Trophoblast cell (in vitro differentiated cells and primary cell): ENCODE results near the gene RASA4.
"Not testable (repeated sequence)": the region's sequence is repeated elsewhere in the genome, so short reads cannot be mapped to it uniquely, and the experiment has no call there.

Source experiments
- DNase-seq, 2 donors: peaks; one replicate each; pipeline ENCODE4 v3.0.0-alpha.2; 2016
- H2AFZ ChIP-seq: 2 replicates; pipeline ENCODE4 v1.6.1; 2013; ENCODE audit warnings: low read length, moderate library complexity, mild to moderate bottlenecking; ENCODE audit not compliant: insufficient read depth, poor library complexity
- H2AK5ac ChIP-seq: 2 replicates; pipeline ENCODE4 v1.6.1; 2013; ENCODE audit warnings: mild to moderate bottlenecking, low read length
- H2BK120ac ChIP-seq: 2 replicates; pipeline ENCODE4 v1.6.1; 2013; ENCODE audit warnings: low read length, mild to moderate bottlenecking, moderate library complexity; ENCODE audit not compliant: insufficient read depth, poor library complexity
- H2BK12ac ChIP-seq: 2 replicates; pipeline ENCODE4 v1.6.1; 2013; ENCODE audit warnings: mild to moderate bottlenecking, low read length, moderate library complexity
- H2BK5ac ChIP-seq: 2 replicates; pipeline ENCODE4 v1.6.1; 2013; ENCODE audit warnings: low read length, low read depth, moderate library complexity, mild to moderate bottlenecking; ENCODE audit not compliant: poor library complexity
- H3K14ac ChIP-seq: 2 replicates; pipeline ENCODE4 v1.6.1; 2013; ENCODE audit warnings: mild to moderate bottlenecking, low read length
- H3K18ac ChIP-seq: 2 replicates; pipeline ENCODE4 v1.6.1; 2013; ENCODE audit warnings: mild to moderate bottlenecking, low read length
- H3K23ac ChIP-seq: 2 replicates; pipeline ENCODE4 v1.6.1; 2013; ENCODE audit warnings: low read length
- H3K27ac ChIP-seq: 2 replicates; pipeline ENCODE4 v1.5.1; 2013; ENCODE audit warnings: low read depth, mild to moderate bottlenecking, inconsistent platforms, low read length, moderate library complexity
- H3K27me3 ChIP-seq: 2 replicates; pipeline ENCODE4 v1.6.1; 2013; ENCODE audit warnings: inconsistent platforms, mild to moderate bottlenecking, low read length, moderate library complexity; ENCODE audit not compliant: insufficient read depth
- H3K36me3 ChIP-seq, 2 experiments: 1 replicate in 1 of 2; 2 replicates in 1 of 2; pipeline ENCODE4 v1.6.1; 2013; ENCODE audit warnings: low read length in 2 of 2, mild to moderate bottlenecking in 2 of 2, moderate library complexity in 1 of 2; ENCODE audit not compliant: insufficient read depth in 2 of 2, control insufficient read depth in 1 of 2
- H3K4ac ChIP-seq: 2 replicates; pipeline ENCODE4 v1.6.1; 2013; ENCODE audit warnings: low read depth, mild to moderate bottlenecking, low read length, moderate library complexity
- H3K4me1 ChIP-seq, 2 experiments: 1 replicate in 1 of 2; 2 replicates in 1 of 2; pipeline ENCODE4 v1.6.1; 2013; ENCODE audit warnings: low read length in 2 of 2, mild to moderate bottlenecking in 2 of 2, moderate library complexity in 1 of 2; ENCODE audit not compliant: insufficient read depth in 2 of 2, control insufficient read depth in 1 of 2
- H3K4me2 ChIP-seq: 2 replicates; pipeline ENCODE4 v1.6.1; 2013; ENCODE audit warnings: inconsistent platforms, mild to moderate bottlenecking, low read length, moderate library complexity
- H3K4me3 ChIP-seq: 2 replicates; pipeline ENCODE4 v1.5.1; 2013; ENCODE audit warnings: mild to moderate bottlenecking, low read depth, low read length, inconsistent platforms
- H3K79me1 ChIP-seq: one replicate; pipeline ENCODE4 v1.6.1; 2013; ENCODE audit warnings: low read length
- H3K79me2 ChIP-seq: 2 replicates; pipeline ENCODE4 v1.6.1; 2013; ENCODE audit warnings: low read length, mild to moderate bottlenecking; ENCODE audit not compliant: control insufficient read depth, insufficient read depth, poor library complexity
- H3K9ac ChIP-seq: 2 replicates; pipeline ENCODE4 v1.6.1; 2013; ENCODE audit warnings: mild to moderate bottlenecking, low read length
- H3K9me3 ChIP-seq: 2 replicates; pipeline ENCODE4 v1.6.1; 2013; ENCODE audit warnings: low read depth, mild to moderate bottlenecking, control low read depth, inconsistent platforms, low read length; ENCODE audit not compliant: insufficient read depth
- H4K12ac ChIP-seq: 2 replicates; pipeline ENCODE4 v1.6.1; 2013; ENCODE audit warnings: low read depth, mild to moderate bottlenecking, low read length, moderate library complexity
- H4K8ac ChIP-seq: 2 replicates; pipeline ENCODE4 v1.6.1; 2013; ENCODE audit warnings: low read depth, mild to moderate bottlenecking, low read length, moderate library complexity
- H4K91ac ChIP-seq: one replicate; pipeline ENCODE4 v1.6.1; 2013; ENCODE audit warnings: low read depth, mild to moderate bottlenecking, low read length, moderate library complexity
- WGBS: extraction: QIAGEN DNeasy Blood & Tissue Kit; methylation state at CpG from one replicate; pipeline ENCODE4 v1.1.7; 2013; ENCODE audit warnings: missing lambda C conversion rate; ENCODE audit not compliant: insufficient read length, insufficient coverage; ENCODE audit errors: extremely low coverage; 5-methylcytosine and 5-hydroxymethylcytosine counted together

The RASA4 gene

GRCh38 chr7:102568620-102569019 is 47.9 kb downstream of the RASA4 start:
- not testable (repeated sequence) for H3K36me3 ChIP-seq, H2AK5ac ChIP-seq, H3K23ac ChIP-seq, H3K4me1 ChIP-seq, H3K4me3 ChIP-seq, H4K8ac ChIP-seq, H2BK12ac ChIP-seq, H4K91ac ChIP-seq, H3K27ac ChIP-seq, H3K79me2 ChIP-seq, H3K79me1 ChIP-seq, H2AFZ ChIP-seq, H3K9me3 ChIP-seq, H3K4ac ChIP-seq, H3K27me3 ChIP-seq, H3K9ac ChIP-seq, H4K12ac ChIP-seq, H3K18ac ChIP-seq, H3K4me2 ChIP-seq, H2BK120ac ChIP-seq, H3K14ac ChIP-seq, H2BK5ac ChIP-seq
- peak in 1 of 2 donors; percentile 0 for DNase-seq
- no CpG with 5 or more reads among the region's 11 CpGs for WGBS

- no CpG with 5 or more reads among the region's 6 CpGs for WGBS
- not testable (repeated sequence) for H3K27me3 ChIP-seq, H3K36me3 ChIP-seq, H4K12ac ChIP-seq, H2BK5ac ChIP-seq, H3K27ac ChIP-seq, H3K4me3 ChIP-seq, H2AFZ ChIP-seq, H2BK12ac ChIP-seq, H3K18ac ChIP-seq, H3K23ac ChIP-seq, H3K4ac ChIP-seq, H3K79me2 ChIP-seq, H3K14ac ChIP-seq, H3K79me1 ChIP-seq, H2BK120ac ChIP-seq, H3K4me2 ChIP-seq, H4K91ac ChIP-seq, H3K9ac ChIP-seq, DNase-seq, H4K8ac ChIP-seq, H3K4me1 ChIP-seq, H2AK5ac ChIP-seq, H3K9me3 ChIP-seq
Observed at GRCh38 chr7:102550808-102551422, 65.6 kb downstream of the RASA4 start, which contains the start of gene SPDYE2. Gene SPDYE2, plus strand, starts transcription at chr7:102551226. Its CDS starts 2,030 bp downstream, at chr7:102553256.

- H2BK12ac ChIP-seq, H4K8ac ChIP-seq, DNase-seq, H3K27me3 ChIP-seq, H3K4me2 ChIP-seq, H2BK5ac ChIP-seq, H3K14ac ChIP-seq, H3K9me3 ChIP-seq, H3K18ac ChIP-seq, H4K91ac ChIP-seq, H3K4ac ChIP-seq, H2BK120ac ChIP-seq, H3K4me3 ChIP-seq, H3K36me3 ChIP-seq, H3K27ac ChIP-seq, H2AFZ ChIP-seq, H3K79me1 ChIP-seq, H3K9ac ChIP-seq, H3K23ac ChIP-seq, H2AK5ac ChIP-seq, H3K79me2 ChIP-seq, H4K12ac ChIP-seq, H3K4me1 ChIP-seq: not testable (repeated sequence)
- no CpG with 5 or more reads among the region's 6 CpGs for WGBS
Observed at GRCh38 chr7:102546353-102546752, 70.2 kb downstream of the RASA4 start.

GRCh38 chr7:102545288-102545687 is 71.3 kb downstream of the RASA4 start:
- H3K9ac ChIP-seq, H3K79me1 ChIP-seq, H4K8ac ChIP-seq, H3K4ac ChIP-seq, H2BK5ac ChIP-seq, H3K27ac ChIP-seq, H2AK5ac ChIP-seq, H3K4me1 ChIP-seq, H2BK12ac ChIP-seq, H4K91ac ChIP-seq, H3K18ac ChIP-seq, H2BK120ac ChIP-seq, H3K36me3 ChIP-seq, H3K23ac ChIP-seq, H3K4me2 ChIP-seq, H4K12ac ChIP-seq, H2AFZ ChIP-seq, H3K4me3 ChIP-seq, H3K14ac ChIP-seq, H3K79me2 ChIP-seq, H3K27me3 ChIP-seq, H3K9me3 ChIP-seq, DNase-seq: not testable (repeated sequence)
- no CpG with 5 or more reads among the region's 12 CpGs for WGBS
